Right renal pelvis (tissue), 4 donors: ENCODE measurements around the gene EML6. TPM values are rescaled to one million over a fixed set of nuclear protein-coding genes. Genes with fewer than 3 reads are reported as not detected.
"Not testable (repeated sequence)": the region's sequence is repeated elsewhere in the genome, so short reads cannot be mapped to it uniquely, and the experiment has no call there.

Experiments
- DNase-seq, 4 donors: peaks; one replicate each; pipeline ENCODE4 v3.0.0-alpha.2; 2013; ENCODE audit warnings: low read depth in 4 of 4, low spot score in 3 of 4, missing footprints in 1 of 4
- polyA plus RNA-seq, 4 donors: library from polyadenylated mRNA; unstranded; fragments of 120-200 nt; gene quantifications; one replicate each; pipeline ENCODE4 v1.2.1, GENCODE V29; 2013; ENCODE audit not compliant: insufficient read length in 4 of 4

The EML6 gene
- polyA plus RNA-seq, 4 donors, result 10.7 to 16.4 (median 12.1) TPM

GRCh38 chr2:54871457-54872107 lies 148.1 kb downstream of the EML6 start:
- no peak for DNase-seq

GRCh38 chr2:54872780-54873179 lies 149.3 kb downstream of the EML6 start:
- DNase-seq, result no peak

- not testable (repeated sequence) for DNase-seq
These were observed 149.8 kb downstream of the EML6 start for GRCh38 chr2:54873236-54873635.

- DNase-seq, result no peak
These were observed 153.3 kb downstream of the EML6 start for GRCh38 chr2:54876764-54877163.

- no peak for DNase-seq
These were observed 154.7 kb downstream of the EML6 start for GRCh38 chr2:54878182-54878581.

GRCh38 chr2:54879032-54879431 lies 155.6 kb downstream of the EML6 start:
- no peak for DNase-seq

- DNase-seq, result no peak
These were observed 156.3 kb downstream of the EML6 start for GRCh38 chr2:54879598-54880332.

- no peak for DNase-seq
These were observed 157.0 kb downstream of the EML6 start for GRCh38 chr2:54880428-54880827.

GRCh38 chr2:54881759-54882158 lies 158.3 kb downstream of the EML6 start:
- DNase-seq, result no peak

- DNase-seq, result no peak
These were observed 162.4 kb downstream of the EML6 start for GRCh38 chr2:54885891-54886290.

GRCh38 chr2:54887850-54888545 lies 164.5 kb downstream of the EML6 start:
- no peak for DNase-seq

- DNase-seq, result no peak
These were observed 165.6 kb downstream of the EML6 start for GRCh38 chr2:54889053-54889452.

- DNase-seq, result no peak
These were observed 168.4 kb downstream of the EML6 start for GRCh38 chr2:54891909-54892308.

GRCh38 chr2:54894467-54894866 lies 171.0 kb downstream of the EML6 start:
- DNase-seq, result no peak

GRCh38 chr2:54895730-54896129 lies 172.3 kb downstream of the EML6 start:
- no peak for DNase-seq

GRCh38 chr2:54897420-54898310 lies 174.2 kb downstream of the EML6 start:
- no peak for DNase-seq

GRCh38 chr2:54898456-54899226 lies 175.2 kb downstream of the EML6 start:
- DNase-seq, result no peak

GRCh38 chr2:54899576-54900200 lies 176.2 kb downstream of the EML6 start:
- peak; percentile 16 to 38 (median 24) for DNase-seq

- DNase-seq, result no peak
These were observed 177.9 kb downstream of the EML6 start for GRCh38 chr2:54901224-54901986.
